H9 (cell line): Measurements from ENCODE around the gene PDE8A. TPM values are rescaled to one million over a fixed set of nuclear protein-coding genes. Genes with fewer than 3 reads are reported as not detected.
A peak's percentile ranks its signal among the peaks of the same experiment; 100 is the strongest.

Source experiments
- DNase-seq: peaks from one replicate; pipeline ENCODE4 v3.0.0-alpha.2; 2017
- H2AFZ ChIP-seq: one replicate; pipeline ENCODE4 v1.6.1; 2013; ENCODE audit warnings: mild to moderate bottlenecking, low read length, control low read depth, moderate library complexity
- H2AK5ac ChIP-seq: 2 replicates; pipeline ENCODE4 v1.6.1; 2013; ENCODE audit warnings: low read length, control low read depth, mixed read lengths; ENCODE audit not compliant: insufficient read length
- H2BK120ac ChIP-seq: one replicate; pipeline ENCODE4 v1.6.1; 2013; ENCODE audit warnings: low read depth, mild to moderate bottlenecking, low read length, control low read depth, inconsistent platforms; ENCODE audit not compliant: poor library complexity, severe bottlenecking
- H2BK12ac ChIP-seq: 2 replicates; pipeline ENCODE4 v1.6.1; 2013; ENCODE audit warnings: low read length, control low read depth, mixed read lengths, low read depth; ENCODE audit not compliant: insufficient read length
- H2BK15ac ChIP-seq: 2 replicates; pipeline ENCODE4 v1.6.1; 2013; ENCODE audit warnings: low read depth, low read length, control low read depth
- H2BK20ac ChIP-seq: one replicate; pipeline ENCODE4 v1.6.1; 2013; ENCODE audit warnings: low read depth, mild to moderate bottlenecking, low read length, control low read depth, inconsistent platforms; ENCODE audit not compliant: poor library complexity, severe bottlenecking
- H2BK5ac ChIP-seq: 2 replicates; pipeline ENCODE4 v1.6.1; 2013; ENCODE audit warnings: low read length, control low read depth, mixed read lengths; ENCODE audit not compliant: insufficient read length
- H3K14ac ChIP-seq: 2 replicates; pipeline ENCODE4 v1.6.1; 2013; ENCODE audit warnings: low read length, control low read depth; ENCODE audit not compliant: insufficient read depth
- H3K18ac ChIP-seq: 2 replicates; pipeline ENCODE4 v1.6.1; 2013; ENCODE audit warnings: low read depth, mild to moderate bottlenecking, mixed read lengths, low read length, control low read depth; ENCODE audit not compliant: insufficient read length
- H3K23ac ChIP-seq: 2 replicates; pipeline ENCODE4 v1.6.1; 2013; ENCODE audit warnings: low read length, control low read depth, mixed read lengths, low read depth; ENCODE audit not compliant: insufficient read length
- H3K23me2 ChIP-seq: 2 replicates; pipeline ENCODE4 v1.6.1; 2013; ENCODE audit warnings: low read depth, mild to moderate bottlenecking, mixed read lengths, low read length, control low read depth; ENCODE audit not compliant: insufficient read length, poor library complexity, severe bottlenecking
- H3K27ac ChIP-seq: 2 replicates; pipeline ENCODE4 v1.5.1; 2013; ENCODE audit warnings: low read length, control low read depth, mixed read lengths, low read depth; ENCODE audit not compliant: insufficient read length
- H3K27me3 ChIP-seq: 2 replicates; pipeline ENCODE4 v1.6.1; 2013; ENCODE audit warnings: low read length, control low read depth, inconsistent platforms; ENCODE audit not compliant: insufficient read depth
- H3K4ac ChIP-seq: 2 replicates; pipeline ENCODE4 v1.6.1; 2013; ENCODE audit warnings: low read depth, mild to moderate bottlenecking, control low read depth, inconsistent platforms, low read length, moderate library complexity
- H3K4me1 ChIP-seq: 2 replicates; pipeline ENCODE4 v1.6.1; 2013; ENCODE audit warnings: low read length, control low read depth, inconsistent platforms; ENCODE audit not compliant: insufficient read depth
- H3K4me2 ChIP-seq: 2 replicates; pipeline ENCODE4 v1.6.1; 2013; ENCODE audit warnings: low read length, control low read depth, mixed read lengths; ENCODE audit not compliant: insufficient read length, insufficient read depth
- H3K56ac ChIP-seq: 2 replicates; pipeline ENCODE4 v1.6.1; 2013; ENCODE audit warnings: low read depth, mild to moderate bottlenecking, mixed read lengths, low read length, control low read depth; ENCODE audit not compliant: insufficient read length
- H3K79me1 ChIP-seq: 2 replicates; pipeline ENCODE4 v1.6.1; 2013; ENCODE audit warnings: low read depth, mild to moderate bottlenecking, moderate library complexity, low read length, control low read depth, inconsistent platforms; ENCODE audit not compliant: insufficient read depth, poor library complexity, severe bottlenecking
- H3K79me2 ChIP-seq: 2 replicates; pipeline ENCODE4 v1.6.1; 2013; ENCODE audit warnings: low read length, control low read depth, inconsistent platforms; ENCODE audit not compliant: insufficient read depth
- H3K9ac ChIP-seq: 2 replicates; pipeline ENCODE4 v1.6.1; 2013; ENCODE audit warnings: low read length, control low read depth, mixed read lengths; ENCODE audit not compliant: insufficient read length; ENCODE audit errors: extremely low read depth
- H3K9me3 ChIP-seq: one replicate; pipeline ENCODE4 v1.6.1; 2013; ENCODE audit warnings: low read depth, low read length, inconsistent platforms; ENCODE audit not compliant: control insufficient read depth
- H3T11ph ChIP-seq: one replicate; pipeline ENCODE4 v1.6.1; 2013; ENCODE audit warnings: mild to moderate bottlenecking, low read length, control low read depth, inconsistent platforms
- H4K20me1 ChIP-seq: one replicate; pipeline ENCODE4 v1.6.1; 2013; ENCODE audit not compliant: control insufficient read depth, insufficient read length, insufficient read depth
- H4K5ac ChIP-seq: 2 replicates; pipeline ENCODE4 v1.6.1; 2013; ENCODE audit warnings: low read depth, mild to moderate bottlenecking, mixed read lengths, low read length, control low read depth; ENCODE audit not compliant: insufficient read length
- H4K8ac ChIP-seq: replicated peaks from 2 replicates; pipeline ENCODE4 v1.6.1; 2013; ENCODE audit warnings: low read length, control low read depth, mixed read lengths, low read depth; ENCODE audit not compliant: insufficient read length
- H4K91ac ChIP-seq: 2 replicates; pipeline ENCODE4 v1.6.1; 2013; ENCODE audit warnings: low read depth, mild to moderate bottlenecking, moderate library complexity, mixed read lengths, low read length, control low read depth; ENCODE audit not compliant: insufficient read length
- H3K27ac Mint-ChIP-seq, 3 experiments: 2 replicates in 2 of 3; 3 replicates in 1 of 3; pipeline ENCODE4 v1.8.0; 2020 to 2021; ENCODE audit warnings: mixed read lengths in 3 of 3, mild to moderate bottlenecking in 1 of 3, moderate library complexity in 1 of 3
- H3K27me3 Mint-ChIP-seq: 2 replicates; pipeline ENCODE4 v1.8.0; 2021; ENCODE audit warnings: low read depth, mild to moderate bottlenecking, moderate library complexity, mixed read lengths
- H3K36me3 Mint-ChIP-seq, 3 experiments: 2 replicates in 2 of 3; 3 replicates in 1 of 3; pipeline ENCODE4 v1.8.0; 2020 to 2021; ENCODE audit warnings: low read depth in 3 of 3, mixed read lengths in 3 of 3; ENCODE audit not compliant: insufficient read depth in 1 of 3
- H3K4me1 Mint-ChIP-seq, 2 experiments: 2 replicates each; pipeline ENCODE4 v1.8.0; 2020; ENCODE audit warnings: mixed read lengths in 2 of 2
- H3K4me3 Mint-ChIP-seq, 2 experiments: 2 replicates in 1 of 2; 3 replicates in 1 of 2; pipeline ENCODE4 v1.8.0; 2020 to 2021; ENCODE audit warnings: mild to moderate bottlenecking in 2 of 2, mixed read lengths in 2 of 2, moderate library complexity in 1 of 2
- H3K9me3 Mint-ChIP-seq, 2 experiments: 2 replicates in 1 of 2; 3 replicates in 1 of 2; pipeline ENCODE4 v1.8.0; 2020; ENCODE audit warnings: mild to moderate bottlenecking in 2 of 2, mixed read lengths in 2 of 2, moderate library complexity in 1 of 2
- CTCF ChIP-seq: fragments of 200-600 bp; sonication (generic); conservative IDR thresholded peaks from 3 replicates; pipeline ENCODE4 v1.8.0; 2021; ENCODE audit warnings: antibody characterized with exemption, mild to moderate bottlenecking
- WGBS: extraction: QIAGEN DNeasy Blood & Tissue Kit; methylation state at CpG from one replicate; pipeline ENCODE4 v1.1.7; 2013; ENCODE audit warnings: missing lambda C conversion rate, low lambda C conversion rate, mixed read lengths; ENCODE audit not compliant: insufficient read length; ENCODE audit errors: extremely low coverage; 5-methylcytosine and 5-hydroxymethylcytosine counted together
- total RNA-seq: library from RNA; stranded (reverse); gene quantifications from 2 replicates; pipeline ENCODE4 v1.2.1, GENCODE V29; 2021

Gene PDE8A
- total RNA-seq, 1 experiment from 2014 or later: 9.3 TPM

GRCh38 chr15:85010386-85011159 is 28.9 kb downstream of the PDE8A start:
- Histone ChIP-seq H2BK12ac (no peak overlapping the region), H3K4ac (no peak overlapping the region), H3K56ac (no peak overlapping the region), H2BK20ac (no peak overlapping the region), H2AK5ac (no peak overlapping the region), H2BK5ac (no peak overlapping the region), H3K14ac (no peak overlapping the region), H3K4me2 (no peak overlapping the region), H2BK15ac (no peak overlapping the region), H3K23me2 (no peaks in the 10 kb centered on the region), H3K79me1 (no peaks in the 10 kb centered on the region), H4K8ac (no peak overlapping the region), H3T11ph (no peak overlapping the region), H3K23ac (no peak overlapping the region), H3K4me1 (no peaks in the 10 kb centered on the region), H3K27me3 (no peaks in the 10 kb centered on the region), H3K9me3 (no peaks in the 10 kb centered on the region), H4K91ac (no peak overlapping the region), H3K9ac (no peak overlapping the region), H2BK120ac (no peak overlapping the region), H4K20me1 (no peaks in the 10 kb centered on the region), H3K27ac (no peak overlapping the region), H4K5ac (no peak overlapping the region), H3K18ac (no peak overlapping the region), H2AFZ (no peak overlapping the region), H3K79me2 (no peaks in the 10 kb centered on the region)
- Mint-ChIP-seq H3K36me3 (no peaks in the 10 kb centered on the region), H3K27me3 (no peaks in the 10 kb centered on the region), H3K27ac (no peak overlapping the region), H3K9me3 (no peaks in the 10 kb centered on the region), H3K4me1 (peaks cover 11 to 15% of the 10 kb centered on the region in 2 experiments), H3K4me3 (no peak overlapping the region; a peak in 1 of 5 replicates)
- DNase-seq: no peak
- WGBS: no CpG with 5 or more reads among the region's 3 CpGs
- TF ChIP-seq CTCF: peak; percentile 61
